ENCODE results near the gene SLC7A6. TPM values are rescaled to one million over a fixed set of nuclear protein-coding genes. Genes with fewer than 3 reads are reported as not detected.

The SLC7A6 gene
- total RNA-seq, 1 donor from 2014 or later: 10.9 TPM

- no peak for DNase-seq (ENCODE audit: low read depth in 2 of 2)
Observed at GRCh38 chr16:68300734-68301459, 36.6 kb downstream of the SLC7A6 start.

DNA sequence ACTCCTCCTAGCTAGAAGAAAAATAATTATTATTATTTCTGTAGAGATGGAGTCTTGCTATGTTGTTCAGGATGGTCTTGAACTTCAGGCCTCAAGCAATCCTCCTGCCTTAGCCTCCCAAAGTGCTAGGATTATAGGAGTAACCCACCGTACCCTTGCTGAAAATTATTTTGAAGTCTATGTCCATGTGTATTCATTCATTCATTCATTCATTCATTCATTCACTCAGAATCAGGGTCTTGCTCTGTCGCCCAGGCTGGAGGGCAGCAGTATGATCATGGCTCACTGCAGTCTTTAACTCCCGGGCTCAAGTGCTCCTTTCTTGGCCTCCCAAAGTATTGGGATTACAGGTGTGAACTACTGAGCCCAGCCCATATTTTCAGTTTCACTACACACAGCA, 42.3 kb downstream of the SLC7A6 start:
- no peak for DNase-seq (ENCODE audit: low read depth in 2 of 2)

GRCh38 chr16:68309799-68310198, 45.5 kb downstream of the SLC7A6 start:
- no peak for DNase-seq (ENCODE audit: low read depth in 2 of 2)

- DNase-seq (ENCODE audit: low read depth in 2 of 2): peak; percentile 49 to 51
Observed at GRCh38 chr16:68310437-68310773, 46.1 kb downstream of the SLC7A6 start.

DNA sequence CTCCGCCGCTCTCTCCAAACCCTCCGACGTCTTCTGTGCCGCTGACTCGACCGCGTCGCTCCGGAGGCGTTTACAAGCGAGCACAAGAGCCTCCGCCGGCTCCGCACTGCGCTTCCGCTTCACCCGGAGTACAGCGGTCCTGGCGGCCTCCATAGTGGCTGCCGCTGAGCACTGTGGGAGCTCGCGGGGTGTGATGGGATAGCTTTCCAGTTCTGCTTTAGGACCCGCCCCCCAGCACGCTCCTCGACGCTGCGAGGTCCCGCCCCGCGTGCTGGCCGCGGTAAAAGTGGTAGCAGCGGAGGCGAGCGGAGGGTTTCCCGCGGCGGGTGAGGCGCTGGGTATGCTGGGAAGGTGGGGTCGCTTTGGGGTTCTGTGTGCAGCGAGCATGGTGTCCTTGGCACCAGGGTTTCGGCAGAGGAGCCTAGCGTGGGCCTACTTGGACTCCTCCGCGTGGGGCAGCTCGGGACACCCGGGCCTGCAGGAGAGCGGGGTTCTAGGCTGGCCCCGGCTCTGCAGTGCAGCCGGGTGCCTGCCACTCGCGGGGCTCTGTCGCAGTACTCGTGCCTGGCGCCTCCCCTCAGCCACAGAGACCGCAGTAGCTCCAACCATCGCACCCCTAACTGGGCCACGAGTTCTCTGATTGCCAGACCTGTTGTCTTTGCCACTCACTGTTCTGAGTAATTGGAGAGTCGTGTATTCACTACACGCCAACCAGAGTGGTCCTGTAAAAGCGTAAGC, 46.6 kb downstream of the SLC7A6 start, which contains the start of the genes PRMT7 and SLC7A6OS:
Gene PRMT7, plus strand, starts transcription at position 246 of the 738 bp plus-strand sequence. CDS start 4,961 bp downstream, outside the sequence.
Gene SLC7A6OS, minus strand, starts transcription at position 173 of the 738 bp plus-strand sequence. Its CDS starts 20 bp downstream, at position 153.
- DNase-seq (ENCODE audit: low read depth in 2 of 2): peak; percentile 93

- DNase-seq (ENCODE audit: low read depth in 2 of 2): no peak
Observed at GRCh38 chr16:68313116-68313515, 48.8 kb downstream of the SLC7A6 start.

- no peak for DNase-seq (ENCODE audit: low read depth in 2 of 2)
Observed at GRCh38 chr16:68319185-68319908, 55.0 kb downstream of the SLC7A6 start.

GRCh38 chr16:68324336-68324735, 60.0 kb downstream of the SLC7A6 start:
- no peak for DNase-seq (ENCODE audit: low read depth in 2 of 2)

DNA sequence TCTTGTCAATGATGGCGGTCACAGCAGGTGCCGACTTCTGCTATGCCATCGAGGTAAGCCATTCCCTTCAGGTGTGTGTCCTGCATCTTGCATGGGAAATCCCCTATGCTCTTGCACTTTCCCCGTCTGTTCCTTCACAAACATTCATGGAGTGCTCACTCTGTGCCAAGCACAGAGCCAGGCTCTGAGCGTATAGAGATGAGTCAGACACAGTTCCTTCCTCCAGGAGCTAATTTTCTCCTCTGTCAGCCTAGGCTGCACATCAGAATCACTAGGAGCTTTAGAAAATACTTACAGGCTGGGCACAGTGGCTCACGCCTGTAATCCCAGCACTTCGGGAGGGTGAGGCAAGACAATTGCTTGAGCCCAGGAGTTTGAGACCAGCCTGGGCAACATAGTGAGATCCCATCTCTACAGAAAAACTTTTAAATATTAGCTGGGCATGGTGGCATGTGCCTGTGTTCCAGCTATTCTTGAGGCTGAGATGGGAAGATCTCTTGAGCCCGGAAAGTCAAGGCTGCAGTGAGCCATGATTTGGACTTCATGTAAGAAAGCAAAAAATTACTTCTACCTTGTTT, 60.5 kb downstream of the SLC7A6 start:
- DNase-seq (ENCODE audit: low read depth in 2 of 2): peak; percentile 20 to 83

DNA sequence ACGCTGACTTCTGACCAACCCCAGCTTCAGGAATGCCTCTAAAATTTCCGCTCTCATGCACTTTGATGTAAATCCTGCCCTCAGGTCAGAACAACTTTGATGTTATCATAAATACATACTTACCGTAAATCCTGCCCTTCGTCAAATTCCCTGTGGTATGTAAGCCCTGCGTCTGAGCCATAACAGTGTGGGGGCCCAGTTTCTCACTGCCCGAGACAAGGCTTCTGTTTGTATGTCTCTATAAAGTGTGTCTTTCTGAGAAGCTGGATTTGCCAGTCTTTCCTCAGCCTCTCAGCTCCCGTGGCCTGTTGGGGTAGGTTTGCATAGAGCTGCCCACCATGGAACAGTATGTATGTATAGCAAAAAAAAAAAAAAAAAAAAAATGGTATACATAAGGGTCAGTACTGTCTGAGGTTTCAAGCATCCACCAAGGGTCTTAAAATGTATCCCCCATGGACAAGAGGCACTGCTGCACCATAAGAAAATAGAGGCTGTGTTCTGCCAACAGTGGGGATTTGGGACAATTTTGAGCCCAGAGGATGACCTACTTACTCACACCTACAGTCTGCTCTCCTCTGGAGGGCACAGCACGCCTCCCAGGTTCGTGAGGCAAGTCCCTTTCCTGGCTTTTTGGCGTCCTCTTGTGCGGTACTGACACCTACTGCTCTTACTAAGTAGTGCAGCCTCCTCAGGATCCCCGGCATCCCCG, 64.0 kb downstream of the SLC7A6 start:
- peak; percentile 89 for DNase-seq (ENCODE audit: low read depth in 2 of 2)

GRCh38 chr16:68328860-68329390, 64.6 kb downstream of the SLC7A6 start:
- no peak for DNase-seq (ENCODE audit: low read depth in 2 of 2)

DNA sequence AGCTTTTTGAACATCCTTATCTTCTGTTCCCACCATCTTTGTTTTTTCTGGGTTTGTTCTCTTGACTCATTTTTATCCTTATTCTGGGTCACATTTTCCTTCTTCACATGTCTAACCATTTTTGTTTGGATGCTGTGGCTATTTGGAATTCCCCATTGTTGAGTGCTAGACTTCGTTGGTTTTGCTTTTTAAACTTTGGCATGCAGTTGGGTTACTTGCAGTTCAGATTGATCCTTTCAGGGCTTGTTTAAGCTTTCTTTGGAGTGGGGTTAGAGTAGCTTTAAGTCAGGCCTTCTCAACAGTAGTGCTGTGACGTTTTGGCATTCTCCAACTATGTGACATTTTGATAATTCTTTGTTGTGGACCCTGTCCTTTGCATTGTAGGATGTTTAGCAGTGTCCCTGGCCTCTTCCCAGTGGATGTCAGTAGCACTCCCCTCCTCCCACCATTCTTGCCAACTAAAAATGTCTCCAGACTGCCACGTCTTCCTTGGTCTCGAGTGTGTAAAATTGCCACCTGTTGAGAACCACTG, 67.6 kb downstream of the SLC7A6 start:
- DNase-seq (ENCODE audit: low read depth in 2 of 2): peak; percentile 29 to 50

DNA sequence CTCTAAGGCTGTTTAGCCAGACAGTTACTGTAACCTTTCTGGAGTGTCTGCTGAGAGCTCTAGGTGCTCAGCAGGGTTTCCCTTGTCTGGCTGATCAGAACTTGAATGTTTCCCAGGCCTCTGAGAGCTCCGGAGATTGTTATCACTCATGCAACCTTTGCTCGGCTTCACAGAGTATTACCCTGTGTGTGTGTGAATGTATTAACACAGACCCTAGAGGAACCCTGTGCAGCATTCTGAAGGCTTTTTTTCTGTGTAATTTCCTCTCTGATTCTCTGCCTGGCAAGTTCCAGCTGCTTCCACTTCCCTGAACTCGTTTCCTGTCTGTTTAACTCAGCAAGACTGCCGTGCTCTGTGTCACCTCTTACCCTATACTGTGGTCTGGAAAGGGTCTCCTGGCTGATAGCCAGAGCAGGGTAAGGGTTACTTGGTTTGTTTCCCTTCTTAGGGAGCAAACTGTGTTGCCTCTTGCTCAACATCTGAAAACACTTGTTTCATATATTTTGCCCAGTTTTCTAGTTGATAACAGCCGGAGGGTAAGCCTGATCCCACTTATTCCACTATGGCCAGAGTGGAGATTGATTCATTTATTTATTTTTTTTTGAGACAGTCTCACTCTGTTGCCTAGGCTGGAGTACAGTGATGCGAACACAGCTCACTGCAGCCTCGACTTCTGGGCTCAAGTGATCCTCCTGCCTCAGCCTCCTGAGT, 68.2 kb downstream of the SLC7A6 start:
- DNase-seq (ENCODE audit: low read depth in 2 of 2): peak; percentile 78 to 97

- no peak for DNase-seq (ENCODE audit: low read depth in 2 of 2)
Observed at GRCh38 chr16:68335175-68335574, 70.8 kb downstream of the SLC7A6 start.

- no peak for DNase-seq (ENCODE audit: low read depth in 2 of 2)
Observed at GRCh38 chr16:68338326-68339119, 74.2 kb downstream of the SLC7A6 start.

GRCh38 chr16:68339214-68339613, 74.9 kb downstream of the SLC7A6 start:
- DNase-seq (ENCODE audit: low read depth in 2 of 2): no peak

- DNase-seq (ENCODE audit: low read depth in 2 of 2): no peak
Observed at GRCh38 chr16:68342620-68343019, 78.3 kb downstream of the SLC7A6 start.

- DNase-seq (ENCODE audit: low read depth in 2 of 2): no peak
Observed at GRCh38 chr16:68343137-68343536, 78.8 kb downstream of the SLC7A6 start.

GRCh38 chr16:68344252-68344651, 79.9 kb downstream of the SLC7A6 start:
- no peak for DNase-seq (ENCODE audit: low read depth in 2 of 2)

All from lung microvascular endothelial cell (primary cell).